ENCODE results near the gene CTNNA3.
"Not testable (repeated sequence)": the region's sequence is repeated elsewhere in the genome, so short reads cannot be mapped to it uniquely, and the experiment has no call there.

Gene CTNNA3

DNA sequence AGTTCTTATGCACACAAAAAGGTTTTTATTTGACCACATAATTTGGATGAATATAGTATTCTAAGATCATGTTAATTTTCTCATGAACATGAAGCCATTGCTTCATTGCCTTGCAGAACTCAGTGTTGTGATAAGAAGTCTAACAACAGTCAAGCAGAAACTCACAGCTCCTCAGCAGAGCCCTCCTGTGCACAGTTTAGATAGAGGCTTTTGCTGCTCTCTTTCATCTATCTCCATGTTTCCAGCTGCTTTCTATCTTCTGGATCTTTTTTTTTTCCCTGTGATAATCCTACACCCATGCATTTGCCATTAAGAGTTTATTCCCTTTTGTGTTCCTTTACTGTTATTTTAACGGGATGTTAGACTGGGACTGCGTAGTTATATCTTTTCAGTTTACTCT lies 1327.8 kb downstream of the CTNNA3 start:
- no peak for DNase-seq (ENCODE audit: low spot score)

DNA sequence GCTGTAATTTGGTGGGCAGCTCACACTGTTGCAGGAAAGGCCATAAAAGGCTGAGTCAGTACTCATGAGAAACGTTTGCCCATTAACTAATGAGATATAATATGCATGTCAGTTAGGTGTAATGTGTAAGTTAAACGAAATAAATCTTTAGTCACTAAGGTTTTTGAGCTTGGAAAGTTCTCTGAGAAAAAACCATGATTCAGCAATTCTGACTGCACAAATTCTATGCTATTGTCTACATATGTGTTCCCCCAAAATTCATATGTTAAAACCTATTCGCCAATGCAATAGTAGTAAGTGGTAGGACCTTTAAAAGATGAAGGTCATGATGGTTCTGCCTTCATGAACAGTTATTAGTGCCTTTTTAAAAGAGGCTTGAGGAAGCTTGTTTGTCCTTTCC lies 1329.8 kb downstream of the CTNNA3 start:
- no peak for DNase-seq (ENCODE audit: low spot score)

DNA sequence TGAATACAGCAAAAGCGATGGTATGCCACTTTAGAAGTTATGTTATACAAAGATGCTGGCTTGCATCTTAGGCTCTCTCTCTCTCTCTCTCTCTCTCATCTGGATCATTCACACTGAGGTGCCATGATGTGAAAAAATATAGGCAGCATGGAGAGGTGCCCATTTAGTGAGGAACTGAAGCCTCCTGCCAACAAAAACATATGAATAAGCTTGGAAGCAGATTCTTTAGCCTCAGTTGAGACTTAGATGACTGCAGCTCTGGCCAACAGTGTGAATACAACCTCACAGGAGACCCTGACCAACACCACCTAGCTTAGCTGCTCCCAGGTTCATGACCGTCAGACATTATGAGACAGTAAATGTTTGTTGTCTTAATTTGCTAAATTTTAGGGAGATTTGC lies 1330.3 kb downstream of the CTNNA3 start:
- no peak for DNase-seq (ENCODE audit: low spot score)

DNA sequence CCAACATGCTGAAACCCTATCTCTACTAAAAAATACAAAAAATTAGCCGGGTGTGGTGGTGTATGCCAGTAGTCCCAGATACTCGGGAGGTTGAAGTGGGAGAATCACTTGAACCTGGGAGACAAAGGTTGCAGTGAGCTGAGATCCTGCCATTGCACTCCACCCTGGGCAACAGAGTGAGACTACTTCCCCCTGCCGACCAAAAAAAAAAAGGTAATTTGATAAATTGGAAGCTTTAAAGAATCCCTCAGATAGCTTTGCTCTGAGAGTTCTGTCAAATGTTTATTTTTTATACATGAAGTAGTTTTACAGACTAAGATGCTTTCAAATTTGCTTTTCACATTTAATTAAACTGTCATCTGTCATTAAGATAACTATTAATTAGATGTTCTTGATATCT lies 1333.5 kb downstream of the CTNNA3 start:
- no peak for DNase-seq (ENCODE audit: low spot score)

DNA sequence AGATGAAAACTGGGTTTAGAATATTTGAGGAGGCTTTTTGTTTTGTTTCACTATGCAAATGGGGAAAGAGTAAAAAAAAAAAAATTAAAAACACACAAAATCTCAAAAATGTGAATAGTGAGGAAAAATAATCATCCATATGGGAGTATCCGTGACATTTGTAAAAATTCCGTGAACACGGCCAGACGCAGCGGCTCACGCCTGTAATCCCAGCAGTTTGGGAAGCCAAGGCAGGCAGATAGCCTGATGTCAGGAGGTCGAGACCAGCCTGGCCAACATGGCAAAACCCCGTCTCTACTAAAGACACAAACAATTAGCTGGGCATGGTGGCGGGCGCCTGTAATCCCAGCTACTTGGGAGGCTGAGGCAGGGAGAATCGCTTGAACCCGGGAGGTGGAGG lies 1342.2 kb downstream of the CTNNA3 start:
- DNase-seq (ENCODE audit: low spot score) = not testable (repeated sequence)

DNA sequence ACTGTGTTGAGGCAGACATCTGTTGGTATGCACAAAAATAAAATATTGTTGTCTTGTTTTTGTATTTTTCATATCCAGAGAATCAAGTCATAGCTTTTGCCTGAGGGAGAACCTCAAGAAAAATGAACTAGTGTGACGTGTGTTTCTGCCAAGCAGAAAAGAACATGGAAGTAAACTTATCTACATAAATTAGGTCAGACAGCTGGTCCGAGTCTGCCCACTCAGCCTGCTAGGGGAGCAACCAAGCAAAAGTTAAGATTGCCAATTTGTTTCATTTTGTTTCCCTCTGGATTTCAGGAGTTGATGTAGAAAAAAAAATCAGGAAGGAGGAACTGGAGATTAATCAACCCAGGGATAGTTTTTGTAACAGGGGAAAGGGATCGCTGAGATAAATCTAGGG lies 1342.6 kb downstream of the CTNNA3 start:
- no peak for DNase-seq (ENCODE audit: low spot score)

DNA sequence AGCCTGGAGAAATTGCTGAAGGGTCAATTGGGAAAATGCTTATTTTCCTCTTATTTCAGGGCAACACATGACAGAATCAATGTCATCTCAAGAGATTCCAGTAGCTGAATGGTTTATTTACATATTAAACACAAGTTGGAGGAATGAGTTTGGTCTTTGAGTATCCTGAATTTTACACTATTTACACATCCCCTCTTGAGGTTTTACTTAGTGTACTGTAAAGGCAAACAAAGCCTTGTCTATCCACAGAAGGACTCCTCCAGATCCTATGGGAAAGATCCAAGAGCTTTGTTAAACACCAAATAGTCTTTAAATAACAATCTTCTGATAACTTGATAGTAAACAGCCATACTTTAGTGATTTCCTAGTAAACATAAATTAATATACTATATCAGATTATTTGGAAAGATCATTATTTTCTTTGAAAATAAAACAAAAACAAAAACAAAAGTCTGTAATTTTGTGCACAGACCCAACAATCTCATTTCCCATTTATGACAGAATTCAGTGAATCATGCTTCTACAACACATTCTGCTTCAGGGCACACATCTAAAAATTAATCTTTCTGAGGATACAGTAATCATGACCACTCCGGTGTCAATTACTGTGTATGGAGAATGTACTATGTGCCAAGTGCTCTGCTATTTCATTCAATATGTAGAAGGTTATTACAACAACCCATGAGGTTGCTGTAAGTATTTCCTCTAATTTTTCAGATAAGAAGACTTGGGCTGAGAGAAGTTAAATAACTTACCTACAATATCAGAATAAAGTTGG lies 1345.2 kb downstream of the CTNNA3 start:
- DNase-seq (ENCODE audit: low spot score) = no peak

DNA sequence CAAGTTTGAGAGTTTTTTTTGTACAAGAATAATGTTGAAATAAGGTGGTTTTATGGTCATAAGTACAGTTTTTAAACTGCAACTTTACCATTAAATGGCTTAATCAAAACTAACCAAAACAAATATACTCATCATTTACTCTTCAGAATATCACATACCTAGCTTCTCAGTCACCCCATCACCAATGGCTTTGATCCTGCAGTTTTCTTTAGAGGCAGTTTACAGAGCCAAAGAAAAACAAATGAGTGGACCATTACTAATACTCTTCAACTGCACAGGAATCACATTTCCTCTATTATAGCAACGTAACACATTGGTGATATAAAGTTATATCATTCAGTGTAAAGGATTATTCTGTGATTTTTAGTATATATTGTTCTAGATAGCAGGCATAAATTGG lies 1346.3 kb downstream of the CTNNA3 start:
- no peak for DNase-seq (ENCODE audit: low spot score)

DNA sequence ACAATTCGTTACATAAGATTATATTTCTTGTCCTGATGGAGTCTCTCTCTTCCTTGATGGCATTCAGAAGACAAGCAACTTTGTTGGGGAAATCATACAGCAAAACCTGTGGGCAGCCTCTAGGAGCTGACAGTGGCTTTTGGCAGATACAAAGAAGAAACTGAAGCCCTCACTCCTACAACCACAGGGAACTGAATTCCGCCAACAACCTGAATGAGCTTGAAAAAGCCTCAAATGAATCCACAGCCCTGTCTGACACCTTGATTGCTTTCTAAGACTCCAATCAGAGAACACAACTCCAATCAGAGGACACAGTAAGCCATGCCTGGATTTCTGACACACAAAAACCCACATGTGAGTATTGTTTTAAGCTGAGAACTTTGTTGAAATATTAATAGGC lies 1346.9 kb downstream of the CTNNA3 start:
- DNase-seq (ENCODE audit: low spot score) = no peak

DNA sequence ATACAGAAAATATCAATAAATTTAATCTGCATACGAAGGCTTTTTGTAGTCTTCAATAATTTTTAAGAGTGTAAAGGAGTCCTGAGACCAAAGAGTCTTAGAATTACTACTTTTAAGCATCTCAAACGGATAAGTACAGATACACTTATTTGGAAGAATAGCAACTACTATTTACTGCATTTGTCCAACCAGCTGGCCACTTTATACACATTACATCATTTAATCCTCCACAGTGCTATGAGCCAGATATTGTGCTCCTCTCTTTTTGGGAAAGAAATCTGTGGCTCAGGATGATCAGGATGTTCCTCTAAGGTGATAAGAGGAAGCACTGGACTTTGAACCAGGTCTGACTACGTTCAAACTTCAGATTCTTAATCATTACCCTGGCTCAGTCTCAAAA lies 1358.8 kb downstream of the CTNNA3 start:
- no peak for DNase-seq (ENCODE audit: low spot score)

DNA sequence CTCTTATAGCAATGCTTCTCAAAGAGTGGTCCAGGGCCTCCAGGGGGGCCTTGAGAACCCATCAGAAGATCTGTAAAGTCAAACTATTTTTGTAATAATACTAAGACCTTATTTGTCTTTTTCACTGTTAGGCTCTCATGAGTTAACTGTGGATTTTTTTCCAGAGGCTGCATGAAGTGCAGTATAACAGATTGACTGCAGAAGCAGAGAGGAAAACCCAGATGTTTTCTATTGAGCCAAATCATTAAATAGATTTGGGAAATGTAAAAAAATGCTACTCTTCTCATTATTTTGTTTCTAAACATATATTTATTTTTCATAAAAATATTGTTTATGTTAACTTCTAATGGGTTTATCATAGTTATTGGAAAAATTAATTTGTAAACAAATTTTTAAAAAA lies 1359.2 kb downstream of the CTNNA3 start:
- no peak for DNase-seq (ENCODE audit: low spot score)

DNA sequence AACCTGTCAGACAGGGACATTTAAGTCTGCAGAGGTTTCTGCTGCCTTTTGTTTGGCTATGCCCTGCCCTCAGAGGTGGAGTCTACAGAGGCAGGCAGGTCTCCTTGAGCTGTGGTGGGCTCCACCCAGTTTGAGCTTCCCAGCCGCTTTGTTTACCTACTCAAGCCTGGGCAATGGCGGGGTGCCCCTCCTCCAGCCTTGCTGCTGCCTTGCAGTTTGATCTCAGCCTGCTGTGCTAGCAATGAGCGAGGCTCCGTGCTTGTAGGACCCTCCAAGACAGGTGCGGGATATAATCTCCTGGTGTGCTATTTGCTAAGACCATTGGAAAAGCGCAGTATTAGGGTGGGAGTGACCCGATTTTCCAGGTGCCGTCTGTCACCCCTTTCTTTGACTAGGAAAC lies 1360.2 kb downstream of the CTNNA3 start:
- DNase-seq (ENCODE audit: low spot score) = not testable (repeated sequence)

DNA sequence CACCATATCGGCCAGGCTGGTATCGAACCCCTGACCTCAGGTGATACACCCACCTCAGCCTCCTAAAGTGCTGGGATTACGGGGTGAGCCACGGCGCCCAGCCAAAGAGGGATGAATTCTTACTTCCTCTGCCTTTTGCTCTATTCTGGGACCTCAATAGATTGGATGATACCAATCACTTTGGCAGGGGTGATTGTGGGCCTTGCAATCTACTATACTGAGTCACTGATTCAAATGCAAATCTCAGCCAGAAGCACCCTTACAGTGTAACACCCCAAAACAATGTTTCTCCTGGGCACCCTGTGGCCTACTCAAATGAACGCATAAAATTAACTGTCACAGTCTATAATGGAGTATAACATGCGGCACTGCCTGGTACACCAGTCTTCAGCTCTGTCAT lies 1366.8 kb downstream of the CTNNA3 start:
- no peak for DNase-seq (ENCODE audit: low spot score)

DNA sequence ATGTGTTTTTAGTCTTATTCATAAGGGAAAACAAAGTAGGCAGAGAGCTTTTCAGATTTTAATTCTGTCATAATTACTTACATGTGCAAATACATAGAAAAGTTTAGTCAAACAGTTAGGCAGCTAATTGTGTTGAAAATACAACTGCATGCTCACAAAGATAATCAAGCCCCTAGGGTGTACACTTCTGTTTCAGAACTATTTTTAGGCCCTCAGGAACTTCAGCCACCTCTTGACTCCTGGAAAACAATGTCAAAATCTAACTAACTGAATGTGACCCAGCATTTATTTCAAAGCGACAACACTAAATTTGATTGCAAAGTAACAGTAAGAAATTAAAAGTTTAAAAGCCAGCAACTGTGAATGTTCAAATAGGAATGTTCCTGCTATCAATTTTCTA lies 1369.1 kb downstream of the CTNNA3 start:
- DNase-seq (ENCODE audit: low spot score) = no peak

DNA sequence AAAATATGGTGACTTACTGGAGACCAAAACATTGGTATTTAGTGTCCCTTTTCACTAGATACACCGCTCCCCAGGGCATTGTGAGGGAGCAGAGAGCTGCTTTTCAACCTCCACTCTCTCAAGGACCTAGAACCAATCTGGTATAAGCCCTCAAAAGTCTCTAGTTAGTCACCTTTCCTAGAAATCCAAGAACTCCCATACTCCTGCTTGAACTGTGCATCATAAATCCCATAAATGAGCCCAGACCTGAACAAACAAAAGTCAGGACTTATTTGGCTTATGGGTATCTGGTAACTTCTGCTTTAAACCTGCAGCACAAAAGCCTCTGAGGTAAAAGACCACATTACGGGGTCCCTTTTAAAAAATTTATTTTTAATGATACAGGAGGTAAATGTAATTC lies 1373.2 kb downstream of the CTNNA3 start:
- no peak for DNase-seq (ENCODE audit: low spot score)

DNA sequence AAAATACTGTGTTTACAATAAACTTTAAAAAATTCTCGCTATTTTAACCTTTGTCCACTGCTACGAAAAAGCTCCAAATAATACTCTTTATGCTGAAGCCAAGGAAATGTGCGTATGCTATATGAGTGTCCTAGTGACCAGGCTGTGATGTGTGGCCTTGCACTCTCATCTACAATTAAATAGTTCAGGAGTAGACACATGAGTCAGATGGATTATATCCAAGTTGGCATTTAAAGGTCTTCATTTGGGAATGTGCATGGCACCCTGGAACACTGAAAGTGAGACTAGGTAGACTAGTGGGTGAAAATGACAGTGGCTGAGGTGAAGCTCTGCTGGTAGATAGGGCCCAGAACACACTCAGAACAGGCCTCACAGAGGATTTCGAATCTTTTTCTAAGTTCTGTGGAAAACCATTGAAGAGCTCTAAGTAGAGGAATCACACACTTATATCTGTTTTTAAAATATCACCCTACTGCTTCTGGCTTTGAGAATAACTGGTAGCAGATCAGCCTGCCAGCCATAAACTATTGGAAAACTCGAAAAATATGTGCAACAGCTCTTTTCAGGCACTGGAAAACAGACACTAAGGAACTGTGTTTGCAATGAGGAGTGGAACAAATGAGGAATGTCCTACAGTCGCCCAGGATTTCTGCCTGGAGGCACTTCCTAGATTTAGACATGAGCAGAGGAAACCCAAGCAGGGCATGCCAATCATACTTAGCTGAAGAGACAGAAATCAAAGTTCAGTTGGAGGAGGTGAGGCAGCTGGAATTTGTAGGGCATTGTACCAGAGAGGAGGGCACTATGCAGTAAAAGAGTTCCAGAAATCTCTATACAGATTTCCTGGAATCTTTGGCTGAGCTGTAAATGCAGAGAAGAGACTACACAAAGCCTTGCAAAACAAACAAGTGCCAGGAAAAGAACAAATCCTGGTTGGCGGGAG lies 1374.0 kb downstream of the CTNNA3 start:
- DNase-seq (ENCODE audit: low spot score) = peak; percentile 66

DNA sequence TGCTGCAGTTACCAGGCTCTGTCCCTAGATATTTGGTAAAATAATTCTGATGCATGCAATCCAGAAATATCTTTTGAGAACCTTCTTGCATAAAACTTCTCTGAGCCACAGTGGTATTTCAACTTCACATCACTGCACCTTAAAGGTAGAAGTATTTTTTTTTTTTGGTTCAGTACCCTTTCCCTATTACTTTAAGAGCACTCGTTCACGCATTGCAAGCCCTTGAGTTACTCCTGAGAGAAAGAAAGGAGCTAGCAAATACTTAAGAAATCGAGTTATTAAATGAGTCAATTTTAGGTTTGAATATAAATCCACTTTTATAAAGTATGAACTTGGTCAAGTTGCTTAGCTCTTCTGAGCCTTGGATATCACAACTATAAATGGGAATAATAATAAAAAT lies 1377.2 kb downstream of the CTNNA3 start:
- no peak for DNase-seq (ENCODE audit: low spot score)

DNA sequence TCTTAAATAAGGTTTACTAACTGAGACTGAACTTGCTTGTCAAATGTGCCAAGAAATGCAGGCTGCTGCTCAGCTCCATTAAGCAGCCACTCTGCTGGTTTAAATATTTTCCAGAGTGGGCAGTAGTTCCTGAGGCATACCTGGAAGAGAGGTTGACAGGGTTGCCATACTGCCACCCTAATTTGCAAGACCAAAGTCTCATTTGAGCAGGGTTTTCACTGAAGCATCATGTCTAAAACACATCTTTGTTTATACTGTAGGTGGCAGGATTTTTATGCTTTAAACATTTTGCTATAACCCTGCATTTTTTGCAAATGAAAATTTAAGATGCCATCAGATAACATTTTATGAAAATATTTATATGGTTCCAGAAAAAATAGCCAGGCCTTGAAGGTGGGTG lies 1388.2 kb downstream of the CTNNA3 start:
- DNase-seq (ENCODE audit: low spot score) = no peak

DNA sequence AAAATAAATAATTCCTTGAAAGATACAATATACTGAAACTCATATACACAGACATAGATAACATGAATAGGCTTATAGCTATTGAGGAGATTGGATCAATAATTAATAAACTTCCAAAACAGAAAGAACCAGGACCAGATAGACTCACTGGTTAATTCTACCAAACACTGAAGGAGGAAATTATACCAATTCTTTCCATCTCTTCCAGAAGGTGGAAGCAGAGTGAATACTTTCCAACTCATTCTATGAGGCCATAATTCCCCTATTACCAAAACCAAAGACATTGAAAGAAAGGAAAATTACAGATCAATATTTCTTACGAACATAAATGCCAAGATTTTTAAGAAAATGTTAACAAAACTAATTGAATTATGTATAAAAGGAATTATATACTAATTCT lies 1394.9 kb downstream of the CTNNA3 start:
- no peak for DNase-seq (ENCODE audit: low spot score)

DNA sequence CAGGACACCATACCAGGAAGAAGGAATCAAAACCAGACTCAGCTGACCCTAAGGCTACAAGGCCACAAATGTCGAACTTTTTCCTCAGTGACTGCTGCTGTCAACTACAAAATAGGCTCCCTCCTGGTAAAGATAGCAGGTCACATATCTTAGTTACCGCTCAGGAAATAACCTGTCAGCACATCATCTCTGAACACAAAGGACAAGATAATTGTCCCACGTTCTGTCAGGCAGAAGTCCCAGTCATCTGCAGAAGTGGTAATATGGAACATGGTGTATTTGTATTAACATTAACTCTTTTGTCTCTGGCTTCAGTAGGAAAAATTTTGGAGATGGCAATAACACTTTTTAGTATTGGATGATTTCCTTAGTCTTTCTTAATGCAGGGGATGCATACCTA lies 1400.4 kb downstream of the CTNNA3 start:
- DNase-seq (ENCODE audit: low spot score) = no peak

DNA sequence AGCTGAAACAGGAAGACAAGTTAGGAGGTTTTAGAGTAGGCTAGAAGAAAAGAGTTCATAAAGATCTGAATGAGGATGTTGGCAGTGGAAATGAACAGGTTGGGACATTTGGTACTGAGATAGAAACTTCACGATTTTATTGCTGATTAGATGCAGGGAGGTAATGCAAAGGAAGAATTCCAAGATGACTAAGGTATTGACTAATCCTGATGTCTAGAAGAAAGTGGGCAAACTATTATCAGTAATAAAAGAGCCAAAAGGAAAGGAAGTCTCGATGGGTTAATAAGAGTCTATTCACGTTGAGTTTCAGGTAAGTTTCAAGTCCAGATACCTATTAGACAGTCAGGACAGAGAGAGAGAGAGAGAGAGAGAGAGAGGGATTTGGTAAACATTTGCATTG lies 1401.5 kb downstream of the CTNNA3 start:
- no peak for DNase-seq (ENCODE audit: low spot score)

DNA sequence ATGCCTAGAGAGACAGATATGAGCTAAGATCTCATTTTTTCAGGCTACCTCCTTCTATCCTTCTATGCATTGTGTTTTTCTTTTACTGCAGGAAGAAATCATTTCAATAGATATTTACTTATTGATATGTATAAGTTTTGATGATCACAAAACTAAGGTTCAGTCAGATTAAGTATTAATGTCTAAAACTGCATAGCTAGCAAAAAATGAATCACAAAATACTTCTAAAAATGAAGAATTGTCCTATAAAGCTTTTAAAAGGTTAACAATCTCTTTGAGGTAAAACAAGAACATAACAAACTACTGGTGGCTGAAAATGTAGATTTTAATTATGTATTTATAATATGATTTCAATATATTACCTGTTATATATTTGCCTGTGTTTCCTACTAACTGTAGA lies 1403.1 kb downstream of the CTNNA3 start:
- no peak for DNase-seq (ENCODE audit: low spot score)

DNA sequence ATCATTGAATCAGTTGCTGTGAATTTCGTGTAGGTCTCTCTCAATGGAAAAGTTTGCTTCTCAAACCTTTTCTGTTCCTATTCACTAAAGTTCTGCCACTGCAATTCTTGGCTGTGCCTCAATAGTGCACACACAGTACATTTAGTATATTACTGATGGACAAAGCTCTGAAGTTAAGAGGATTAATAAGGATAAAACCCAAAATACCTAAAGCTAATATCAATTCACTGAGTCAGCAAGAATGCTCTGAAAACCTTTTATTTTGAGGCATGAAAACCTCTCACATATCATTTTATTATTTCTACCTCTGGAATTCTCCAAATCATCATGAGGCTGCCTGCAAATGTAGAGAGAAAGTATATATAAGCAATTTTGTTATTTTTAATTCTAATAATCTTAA lies 1403.5 kb downstream of the CTNNA3 start:
- no peak for DNase-seq (ENCODE audit: low spot score)
